ENCODE measurements around the gene RPL36AL. TPM values are rescaled to one million over a fixed set of nuclear protein-coding genes. Genes with fewer than 3 reads are reported as not detected.

The RPL36AL gene
- total RNA-seq, 2 experiments from 2014 or later, result 257 to 306 TPM

- no peak overlapping the region for H2AFZ ChIP-seq (ENCODE audit: low read length)
- peaks cover 31% of the 10 kb centered on the region for H4K20me1 ChIP-seq (ENCODE audit: insufficient read depth, low read length)
- H3K9me2 ChIP-seq (ENCODE audit: insufficient read depth, low read length), result no peaks in the 10 kb centered on the region
- H3K36me3 ChIP-seq (ENCODE audit: insufficient read depth, low read length), result peaks cover 79% of the 10 kb centered on the region
- TF ChIP-seq EZH2phosphoT487 (IDR thresholded peaks at IDR 0.05; ENCODE audit: borderline replicate concordance, low read depth, low read length) (no peak), CTCF (conservative IDR thresholded peaks at IDR 0.05; ENCODE audit: low read length) (no peak)
- H3K79me2 ChIP-seq (ENCODE audit: insufficient read depth, low read depth, low read length), result peaks cover 74% of the 10 kb centered on the region
- peak overlapping the region; percentile 88 for H3K4me3 ChIP-seq (ENCODE audit: low read depth, low read length, poor library complexity, severe bottlenecking)
- intact Hi-C loops (cut with micrococcal nuclease; ENCODE audit: unreplicated experiment), result no loop called here
- POLR2A ChIA-PET, result interaction anchor here (1.3 to 1.9 kb wide), 2 partner anchors 12 to 23 kb away, joined by 6 to 7 read pairs; no protein-coding TSS in a partner anchor
- BruUV-seq (replicated peaks), result no TSS peak
- H3K27ac ChIP-seq (ENCODE audit: low read depth, low read length, poor library complexity, severe bottlenecking), result no peak overlapping the region
- H3K4me1 ChIP-seq (ENCODE audit: insufficient read depth, low read length, poor library complexity, severe bottlenecking), result peaks cover 28% of the 10 kb centered on the region
- CTCF ChIA-PET (ENCODE audit: unreplicated experiment), result no interaction called here
- no peak for DNase-seq (ENCODE audit: low spot score)
- H3K9me3 ChIP-seq (ENCODE audit: low read length), result no peaks in the 10 kb centered on the region
- peak overlapping the region; percentile 82 for H3K4me2 ChIP-seq (ENCODE audit: low read length)
These were observed 2.4 kb downstream of the RPL36AL start for GRCh38 chr14:49617852-49618519.

- peaks cover 25% of the 10 kb centered on the region for H3K4me1 ChIP-seq (ENCODE audit: insufficient read depth, low read length, poor library complexity, severe bottlenecking)
- CTCF ChIA-PET (ENCODE audit: unreplicated experiment), result no interaction called here
- H3K9me3 ChIP-seq (ENCODE audit: low read length), result no peaks in the 10 kb centered on the region
- H2AFZ ChIP-seq (ENCODE audit: low read length), result no peak overlapping the region
- H3K4me2 ChIP-seq (ENCODE audit: low read length), result no peak overlapping the region
- no peak for DNase-seq (ENCODE audit: low spot score)
- no peak overlapping the region for H3K27ac ChIP-seq (ENCODE audit: low read depth, low read length, poor library complexity, severe bottlenecking)
- TF ChIP-seq CTCF (conservative IDR thresholded peaks at IDR 0.05; ENCODE audit: low read length) (no peak), EZH2phosphoT487 (IDR thresholded peaks at IDR 0.05; ENCODE audit: borderline replicate concordance, low read depth, low read length) (no peak)
- H4K20me1 ChIP-seq (ENCODE audit: insufficient read depth, low read length), result peaks cover 15% of the 10 kb centered on the region; the same call in 1 of the 2 replicates
- intact Hi-C loops (cut with micrococcal nuclease; ENCODE audit: unreplicated experiment), result no loop called here
- BruUV-seq (replicated peaks), result no TSS peak
- no peaks in the 10 kb centered on the region for H3K9me2 ChIP-seq (ENCODE audit: insufficient read depth, low read length)
- POLR2A ChIA-PET, result interaction anchor here (0.6 kb wide), 2 partner anchors 10 to 637 kb away, joined by 3 to 5 read pairs; no protein-coding TSS in a partner anchor
- H3K4me3 ChIP-seq (ENCODE audit: low read depth, low read length, poor library complexity, severe bottlenecking), result no peak overlapping the region
- H3K79me2 ChIP-seq (ENCODE audit: insufficient read depth, low read depth, low read length), result peaks cover 73% of the 10 kb centered on the region
- H3K36me3 ChIP-seq (ENCODE audit: insufficient read depth, low read length), result peaks cover 86% of the 10 kb centered on the region
These were observed 4.7 kb downstream of the RPL36AL start for GRCh38 chr14:49615776-49616175.

- peaks cover 10% of the 10 kb centered on the region; the same call in 1 of the 2 replicates for H4K20me1 ChIP-seq (ENCODE audit: insufficient read depth, low read length)
- ChIA-PET CTCF (ENCODE audit: unreplicated experiment) (no interaction called here), POLR2A (no interaction called here)
- TF ChIP-seq CTCF (conservative IDR thresholded peaks at IDR 0.05; ENCODE audit: low read length) (no peak), EZH2phosphoT487 (IDR thresholded peaks at IDR 0.05; ENCODE audit: borderline replicate concordance, low read depth, low read length) (no peak)
- H3K4me3 ChIP-seq (ENCODE audit: low read depth, low read length, poor library complexity, severe bottlenecking), result no peak overlapping the region
- H3K4me1 ChIP-seq (ENCODE audit: insufficient read depth, low read length, poor library complexity, severe bottlenecking), result peaks cover 25% of the 10 kb centered on the region
- no peak overlapping the region for H3K27ac ChIP-seq (ENCODE audit: low read depth, low read length, poor library complexity, severe bottlenecking)
- BruUV-seq (replicated peaks), result no TSS peak
- no peak for DNase-seq (ENCODE audit: low spot score)
- H3K79me2 ChIP-seq (ENCODE audit: insufficient read depth, low read depth, low read length), result peaks cover 75% of the 10 kb centered on the region
- intact Hi-C loops (cut with micrococcal nuclease; ENCODE audit: unreplicated experiment), result no loop called here
- no peak overlapping the region for H3K4me2 ChIP-seq (ENCODE audit: low read length)
- H3K9me2 ChIP-seq (ENCODE audit: insufficient read depth, low read length), result no peaks in the 10 kb centered on the region
- no peaks in the 10 kb centered on the region for H3K9me3 ChIP-seq (ENCODE audit: low read length)
- H2AFZ ChIP-seq (ENCODE audit: low read length), result no peak overlapping the region
- H3K36me3 ChIP-seq (ENCODE audit: insufficient read depth, low read length), result peaks cover 95% of the 10 kb centered on the region
These were observed 6.2 kb downstream of the RPL36AL start for GRCh38 chr14:49614196-49614595.
